Raji (cell line): ENCODE results near the gene SERPING1.

Source experiments
- POLR2A ChIP-seq: IDR thresholded peaks from 2 replicates; pipeline ENCODE4 v1.6.1; 2011; ENCODE audit warnings: low read depth, low read length, control low read depth; ENCODE audit not compliant: insufficient read depth

The SERPING1 gene

GRCh38 chr11:57640068-57640800 is 42.7 kb downstream of the SERPING1 start:
- TF ChIP-seq POLR2A: no peak

DNA sequence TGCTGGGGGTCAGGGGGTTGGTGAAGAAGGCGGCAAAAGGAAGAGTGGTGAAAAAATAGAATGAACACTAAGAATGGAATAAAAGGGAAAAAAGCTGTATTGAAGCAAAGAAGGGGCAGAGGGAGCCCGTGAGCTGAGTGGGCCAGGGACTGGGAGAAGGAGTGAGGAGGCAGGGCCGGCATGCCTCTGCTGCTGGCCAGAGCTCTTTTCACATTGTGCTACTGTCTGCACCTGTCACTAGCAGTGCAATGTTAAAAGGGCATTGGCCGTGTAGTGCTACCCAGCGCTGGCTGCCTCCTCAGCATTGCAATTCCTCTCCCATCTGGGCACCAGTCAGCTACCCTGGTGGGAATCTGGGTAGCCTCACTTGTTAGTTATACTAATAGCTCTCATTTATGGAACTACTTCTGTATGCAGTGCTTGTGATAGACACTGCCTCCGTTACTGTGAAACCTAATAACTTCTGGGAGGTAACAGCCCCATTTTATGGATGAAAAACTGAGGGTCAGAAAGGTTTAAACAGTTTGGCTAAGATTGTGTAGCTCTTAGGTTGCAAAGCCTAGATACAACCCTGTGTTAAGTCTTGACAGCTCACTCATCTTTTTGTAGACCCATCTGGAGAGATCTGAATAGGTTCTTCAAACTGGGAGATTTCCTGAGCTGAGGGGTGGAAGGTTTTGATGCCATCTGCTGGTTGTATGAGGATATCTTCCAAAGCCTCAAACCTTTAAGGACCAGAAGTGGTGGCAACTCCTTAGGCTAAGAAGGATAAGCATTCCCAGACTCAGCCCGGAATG is 43.7 kb downstream of the SERPING1 start:
- no peak for TF ChIP-seq POLR2A

- no peak for TF ChIP-seq POLR2A
Observed at GRCh38 chr11:57643802-57644201, 46.3 kb downstream of the SERPING1 start.

DNA sequence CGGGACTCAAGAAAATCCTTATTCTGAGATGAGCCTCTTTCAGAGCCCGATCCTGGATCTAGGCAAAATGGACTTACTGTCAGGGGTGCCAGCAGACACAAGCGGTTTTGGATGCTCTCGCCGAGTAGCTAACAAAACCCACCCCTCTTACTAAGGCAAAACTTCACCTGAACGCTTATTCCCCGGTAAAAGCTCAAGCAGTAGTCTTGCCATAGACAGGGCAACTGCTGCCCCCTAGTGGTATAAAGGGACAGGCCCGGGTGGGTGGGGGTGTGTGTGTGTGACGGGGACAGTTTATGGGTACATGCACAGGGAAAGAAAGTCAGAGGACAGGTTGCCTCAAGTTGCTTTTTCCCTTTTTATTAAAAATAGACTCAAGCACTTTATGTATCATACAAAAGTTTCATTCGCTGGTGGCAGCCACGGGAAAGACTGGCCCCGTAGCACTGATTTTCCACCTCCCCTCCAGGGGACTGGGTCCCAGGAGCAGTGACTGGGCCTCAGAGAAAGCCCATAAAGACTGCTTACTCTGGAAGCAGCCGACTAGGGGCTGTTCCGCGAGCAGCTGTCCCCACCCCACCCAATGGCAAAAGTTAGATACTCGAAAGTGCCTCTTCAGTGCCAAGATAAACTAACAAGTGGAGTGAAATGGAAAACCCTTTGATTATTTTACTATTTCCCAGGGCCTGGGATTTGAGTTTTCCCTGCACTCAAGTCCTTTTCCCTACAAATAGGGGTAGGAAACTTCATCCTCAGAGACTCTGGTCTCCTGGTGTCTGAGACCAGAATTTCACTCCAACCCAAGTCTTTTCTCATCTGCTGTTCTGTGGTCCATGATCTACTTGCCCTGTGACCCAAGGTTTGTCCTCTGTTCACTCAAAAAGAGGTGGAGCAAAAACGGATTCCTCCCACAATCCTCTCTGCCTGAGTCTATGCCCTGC is 47.5 kb downstream of the SERPING1 start:
- TF ChIP-seq POLR2A: no peak

DNA sequence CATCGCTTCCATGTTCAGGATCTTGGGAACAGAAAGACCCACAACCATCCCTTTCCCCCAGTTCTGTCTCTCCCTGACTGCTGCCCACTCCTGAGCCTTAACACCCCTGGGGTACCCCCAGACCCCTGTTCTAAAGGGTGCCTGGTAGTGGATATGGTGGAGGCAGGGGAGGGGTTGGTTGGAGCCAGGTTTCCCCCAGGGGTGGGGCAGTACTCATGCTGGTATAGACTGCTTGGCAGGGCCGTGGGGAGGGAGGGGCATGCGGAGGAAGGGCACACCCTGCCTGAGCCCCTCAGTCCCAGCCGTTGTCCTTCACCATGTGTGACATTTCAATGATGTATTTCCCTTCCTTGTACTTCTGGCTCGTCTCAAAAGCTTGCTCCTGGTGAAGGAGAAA is 48.2 kb downstream of the SERPING1 start:
- TF ChIP-seq POLR2A: no peak

GRCh38 chr11:57646194-57646798 is 48.8 kb downstream of the SERPING1 start:
- TF ChIP-seq POLR2A: no peak

DNA sequence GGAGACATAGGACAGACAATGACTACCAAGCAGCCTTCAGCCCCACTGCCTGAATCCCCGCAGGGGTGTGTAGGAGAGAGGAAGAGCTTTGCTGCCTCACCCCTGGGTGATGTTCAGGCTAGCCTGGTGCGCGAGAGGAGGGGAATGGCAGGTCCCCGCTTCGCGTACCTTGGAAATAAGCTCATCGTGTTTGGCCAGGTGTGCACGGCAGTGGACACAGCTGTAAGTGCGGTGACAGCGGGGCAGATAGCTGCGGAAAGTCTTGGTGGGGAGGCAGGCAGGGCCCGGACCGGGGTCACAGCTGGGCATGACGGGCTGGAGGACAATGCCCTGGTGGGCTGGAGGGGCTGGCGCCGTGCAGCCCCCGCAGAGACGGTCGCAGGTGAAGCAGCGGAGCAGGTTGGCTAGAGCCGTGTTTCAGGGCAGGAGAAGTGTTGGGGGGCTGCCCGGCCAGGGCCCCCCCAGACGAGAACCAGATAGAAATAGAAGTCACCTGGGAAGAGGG is 49.4 kb downstream of the SERPING1 start:
- no peak for TF ChIP-seq POLR2A

DNA sequence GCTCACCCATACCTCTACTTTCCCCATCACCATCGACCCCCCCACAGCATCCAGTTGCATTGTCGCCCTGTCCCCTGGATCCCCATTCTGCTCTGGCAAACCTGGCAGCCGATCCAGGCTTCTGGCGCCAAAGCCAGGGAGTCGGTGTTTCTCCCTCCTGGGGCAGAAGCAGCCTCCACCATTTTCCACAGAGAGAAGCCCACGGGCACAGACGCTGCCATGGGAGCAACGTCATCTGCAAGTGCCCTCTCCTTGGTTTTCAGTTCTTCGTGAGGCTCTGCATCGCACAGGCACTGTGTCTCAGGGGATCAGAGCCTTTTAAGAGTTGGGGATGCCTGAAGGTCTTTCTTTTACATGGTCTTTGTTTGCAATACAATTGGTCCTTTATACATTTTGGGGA is 49.9 kb downstream of the SERPING1 start:
- TF ChIP-seq POLR2A: no peak

DNA sequence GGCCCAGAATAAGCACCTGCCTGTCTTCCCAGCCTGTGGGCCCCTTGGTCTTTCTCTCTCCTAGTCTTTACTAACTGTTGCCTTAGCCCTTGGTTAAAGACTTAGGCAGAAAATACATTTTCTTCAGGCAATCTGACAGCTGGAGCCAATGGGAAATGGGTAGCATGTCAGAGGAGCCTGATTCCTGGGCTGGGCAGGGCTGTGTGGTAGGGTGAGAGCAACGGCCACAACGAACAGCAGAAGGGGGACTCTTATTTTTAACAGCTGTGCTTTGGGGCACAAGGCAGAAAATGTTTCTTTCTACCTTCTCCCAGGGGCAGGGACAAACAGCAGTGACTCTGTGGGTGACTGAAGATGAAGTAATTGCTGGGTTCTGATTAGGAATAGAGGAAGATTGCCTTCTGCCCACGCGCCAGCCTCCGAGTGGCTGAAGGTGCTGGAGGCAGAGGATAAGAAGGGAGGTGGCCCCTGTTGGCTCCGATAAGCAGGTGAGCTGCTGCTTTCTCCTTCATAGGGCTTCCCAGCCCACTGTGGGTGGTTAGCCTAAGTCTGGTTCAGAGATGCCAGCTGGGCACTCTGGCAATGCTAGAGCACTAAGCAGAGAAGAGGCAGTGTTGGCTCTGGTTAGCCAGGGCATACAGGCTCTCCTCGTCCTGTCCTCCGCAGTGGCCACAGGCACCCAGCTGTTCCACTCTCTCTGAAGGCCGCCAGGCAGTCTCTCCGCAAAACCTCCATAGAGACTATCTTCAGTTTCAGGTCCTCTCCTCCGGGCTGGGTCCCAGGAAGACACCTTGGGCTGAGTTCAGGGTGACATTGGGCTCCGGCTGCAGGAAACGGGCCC is 50.7 kb downstream of the SERPING1 start:
- no peak for TF ChIP-seq POLR2A

DNA sequence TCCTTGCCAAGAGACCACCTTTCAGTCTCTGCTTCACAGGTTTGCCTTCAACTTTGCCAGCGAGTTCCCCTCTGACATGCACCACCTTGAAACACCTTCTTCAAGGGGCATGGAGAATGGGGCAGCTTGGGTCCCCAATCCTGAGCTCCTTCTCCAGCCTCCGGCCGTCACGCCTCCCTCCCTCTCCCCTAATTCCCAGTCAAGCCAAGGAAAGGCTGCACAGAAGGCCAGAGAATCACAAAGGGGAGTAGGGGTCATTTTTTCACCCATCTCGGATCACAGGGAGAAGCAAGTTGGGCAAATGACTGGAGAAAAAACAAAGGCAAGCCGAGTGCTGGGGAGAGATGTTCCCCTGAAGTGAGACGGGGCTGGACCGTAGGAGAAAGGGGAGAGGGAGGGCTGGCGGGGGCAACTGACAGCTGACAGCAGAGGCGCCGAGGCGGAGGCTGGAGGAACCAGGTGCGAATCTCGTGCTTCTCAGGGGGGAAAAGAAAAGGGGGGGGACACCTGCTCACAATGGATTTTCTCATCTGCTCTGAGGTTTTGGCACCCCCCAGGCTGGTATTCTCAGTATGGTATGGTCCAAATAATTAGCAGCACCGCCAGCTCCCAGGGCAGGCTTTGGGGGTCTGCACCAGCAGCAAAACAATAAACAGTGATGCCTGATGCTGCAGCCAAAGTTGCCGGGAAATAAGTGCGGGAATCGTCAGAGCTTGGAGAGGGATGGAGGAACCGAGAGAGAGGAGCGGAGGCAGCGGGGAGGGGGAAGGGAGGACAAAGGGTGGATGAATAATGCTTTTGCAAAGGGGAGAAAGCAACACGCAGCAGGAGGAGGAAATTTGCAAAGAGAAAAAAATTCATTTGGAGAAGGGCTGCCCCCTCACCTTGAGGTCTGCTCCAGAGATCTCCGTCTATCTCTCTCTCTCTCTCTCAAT is 51.6 kb downstream of the SERPING1 start:
- TF ChIP-seq POLR2A: no peak

DNA sequence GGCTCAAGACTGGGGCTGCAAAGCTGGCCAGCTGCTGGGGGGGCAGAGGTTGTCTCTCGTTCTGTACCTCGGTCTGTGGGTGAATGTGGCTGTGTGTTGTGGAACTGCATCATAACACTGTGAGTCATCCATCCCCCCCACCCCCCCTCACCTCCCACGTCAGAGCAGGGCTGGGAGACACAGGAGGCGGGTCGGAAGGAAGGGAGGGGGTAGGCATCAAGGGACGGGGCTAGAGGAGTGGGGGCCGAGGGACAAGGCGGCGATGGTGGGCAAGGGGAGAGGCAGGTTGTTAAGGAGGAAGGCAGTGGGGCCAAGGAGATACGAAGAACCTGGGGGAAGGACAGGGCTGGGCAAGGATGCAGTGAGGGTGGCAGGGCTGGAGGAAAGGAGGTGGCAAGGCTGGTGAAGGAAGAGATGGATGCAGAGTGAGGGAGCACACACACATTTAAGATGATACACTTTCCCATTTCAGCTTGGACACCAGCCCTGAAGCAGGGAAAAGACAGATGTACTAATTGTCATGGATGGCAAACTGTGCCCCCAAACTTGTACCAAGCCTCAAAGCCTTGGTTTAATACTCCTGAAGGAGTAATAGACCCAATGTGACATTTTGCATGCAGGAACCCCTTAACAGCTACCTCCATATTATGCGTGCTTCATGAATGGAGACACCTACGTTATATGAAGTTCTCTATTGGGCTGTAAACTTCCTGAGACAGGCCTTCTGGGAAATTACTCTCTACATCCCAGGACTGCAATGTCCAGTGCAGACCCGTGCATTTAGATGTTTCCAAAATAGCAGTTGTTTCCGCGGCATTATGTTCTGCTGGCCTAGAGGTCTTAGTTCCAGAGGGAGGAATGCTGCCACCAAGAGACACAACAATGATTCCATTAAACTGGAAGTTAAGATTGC is 52.6 kb downstream of the SERPING1 start, which contains the start of gene YPEL4:
Gene YPEL4 (minus strand): TSS at position 87 of the 913 bp plus-strand sequence. CDS start 2,805 bp downstream, outside the sequence.
- TF ChIP-seq POLR2A: no peak

- no peak for TF ChIP-seq POLR2A
Observed at GRCh38 chr11:57650739-57651090, 53.2 kb downstream of the SERPING1 start.

DNA sequence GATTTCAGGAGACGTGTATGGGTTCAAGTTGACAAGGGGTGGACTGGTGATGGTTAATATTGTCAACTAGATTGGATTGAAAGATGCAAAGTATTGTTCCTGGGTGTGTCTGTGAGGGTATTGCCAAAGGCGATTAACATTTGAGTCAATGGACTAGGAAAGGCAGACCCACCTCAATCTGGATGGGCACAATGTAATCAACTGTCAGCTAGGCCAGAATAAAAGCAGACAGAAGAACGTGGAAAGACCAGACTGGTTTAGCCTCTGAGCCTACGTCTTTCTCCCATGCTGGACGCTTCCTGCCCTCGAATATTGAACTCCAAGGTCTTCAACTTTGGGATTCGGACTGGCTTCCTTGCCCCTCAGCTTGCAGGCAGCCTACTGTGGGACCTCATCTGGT is 53.9 kb downstream of the SERPING1 start:
- TF ChIP-seq POLR2A: no peak
